GM13977 (cell line): ENCODE data around the gene TNP2.
"Not testable (repeated sequence)": the region's sequence is repeated elsewhere in the genome, so short reads cannot be mapped to it uniquely, and the experiment has no call there.

ENCODE experiments used
- DNase-seq: peaks from one replicate; pipeline ENCODE4 v3.0.0; 2012; ENCODE audit warnings: low spot score
- CTCF ChIP-seq: IDR thresholded peaks from 2 replicates; pipeline ENCODE4 v1.5.1; 2012; ENCODE audit warnings: mild to moderate bottlenecking, control low read depth; ENCODE audit not compliant: insufficient read depth; ENCODE audit errors: extremely low read depth, missing control alignments
- in situ Hi-C: fragments of 300-500 bp; cut with MboI; formaldehyde crosslinking; loops from one replicate; pipeline ENCODE4 v1.12.0; 2022; ENCODE audit warnings: low sequenced_read_pairs, low pct_unique_long_range_greater_than_20kb, mixed read lengths, inconsistent platforms; ENCODE audit not compliant: unreplicated experiment

The TNP2 gene

GRCh38 chr16:11296351-11296705 lies 27.2 kb upstream of the TNP2 start:
- TF ChIP-seq CTCF = no peak
- in situ Hi-C loops = no loop called here
- DNase-seq = no peak

GRCh38 chr16:11295672-11296071 lies 26.5 kb upstream of the TNP2 start:
- TF ChIP-seq CTCF = no peak
- no peak for DNase-seq
- in situ Hi-C loops = no loop called here

- in situ Hi-C loops = no loop called here
- no peak for TF ChIP-seq CTCF
- no peak for DNase-seq
These were observed 23.1 kb upstream of the TNP2 start for GRCh38 chr16:11292076-11292748.

- no peak for DNase-seq
- no peak for TF ChIP-seq CTCF
- in situ Hi-C loops = no loop called here
These were observed 22.1 kb upstream of the TNP2 start for GRCh38 chr16:11291091-11291703.

GRCh38 chr16:11290102-11290893 lies 21.2 kb upstream of the TNP2 start:
- in situ Hi-C loops = no loop called here
- TF ChIP-seq CTCF = no peak
- no peak for DNase-seq

GRCh38 chr16:11289696-11290095 lies 20.6 kb upstream of the TNP2 start:
- in situ Hi-C loops = not testable (repeated sequence)

GRCh38 chr16:11289202-11289601 lies 20.1 kb upstream of the TNP2 start:
- no peak for TF ChIP-seq CTCF
- no peak for DNase-seq
- in situ Hi-C loops = no loop called here

More at GRCh38 chr16:11289696-11290095, 20.6 kb upstream of the TNP2 start:
- DNase-seq = not testable (repeated sequence)
